Glutamatergic neuron (in vitro differentiated cells): ENCODE data around the gene UBXN11. TPM values are rescaled to one million over a fixed set of nuclear protein-coding genes. Genes with fewer than 3 reads are reported as not detected.

Experiments used
- DNase-seq: peaks from one replicate; pipeline ENCODE4 v3.0.0; 2022
- H3K27ac Mint-ChIP-seq: one replicate; pipeline ENCODE4 v1.8.0; 2020; ENCODE audit warnings: mild to moderate bottlenecking, mixed read lengths, inconsistent platforms; ENCODE audit not compliant: unreplicated experiment
- H3K27me3 Mint-ChIP-seq: one replicate; pipeline ENCODE4 v1.8.0; 2020; ENCODE audit warnings: mild to moderate bottlenecking, moderate library complexity, mixed read lengths, inconsistent platforms; ENCODE audit not compliant: unreplicated experiment
- H3K36me3 Mint-ChIP-seq: one replicate; pipeline ENCODE4 v1.8.0; 2020; ENCODE audit warnings: mild to moderate bottlenecking, mixed read lengths, inconsistent platforms; ENCODE audit not compliant: unreplicated experiment
- H3K4me1 Mint-ChIP-seq: one replicate; pipeline ENCODE4 v1.8.0; 2020; ENCODE audit warnings: mild to moderate bottlenecking, low read depth, mixed read lengths, inconsistent platforms; ENCODE audit not compliant: unreplicated experiment
- H3K4me3 Mint-ChIP-seq: one replicate; pipeline ENCODE4 v1.8.0; 2020; ENCODE audit warnings: mild to moderate bottlenecking, mixed read lengths, inconsistent platforms; ENCODE audit not compliant: unreplicated experiment
- H3K9me3 Mint-ChIP-seq: one replicate; pipeline ENCODE4 v1.8.0; 2020; ENCODE audit warnings: mild to moderate bottlenecking, moderate library complexity, mixed read lengths, inconsistent platforms; ENCODE audit not compliant: unreplicated experiment
- total RNA-seq: library from RNA; stranded (reverse); fragmentation: NEBNext Ultra II Directional; extraction: Animal tissue kit (Norgen Biotek cat#: 25700); gene quantifications from one replicate; pipeline ENCODE4 v1.2.1, GENCODE V29; 2021; ENCODE audit not compliant: unreplicated experiment
- TF ChIP-seq, protein P1 (sequence below): fragments of 200-600 bp; sonication (generic); IDR thresholded peaks from one replicate; pipeline ENCODE4 v1.5.0; 2021; ENCODE audit not compliant: partially characterized antibody, unreplicated experiment

Gene UBXN11
- total RNA-seq, 1 donor from 2014 or later: 11.4 TPM

DNA sequence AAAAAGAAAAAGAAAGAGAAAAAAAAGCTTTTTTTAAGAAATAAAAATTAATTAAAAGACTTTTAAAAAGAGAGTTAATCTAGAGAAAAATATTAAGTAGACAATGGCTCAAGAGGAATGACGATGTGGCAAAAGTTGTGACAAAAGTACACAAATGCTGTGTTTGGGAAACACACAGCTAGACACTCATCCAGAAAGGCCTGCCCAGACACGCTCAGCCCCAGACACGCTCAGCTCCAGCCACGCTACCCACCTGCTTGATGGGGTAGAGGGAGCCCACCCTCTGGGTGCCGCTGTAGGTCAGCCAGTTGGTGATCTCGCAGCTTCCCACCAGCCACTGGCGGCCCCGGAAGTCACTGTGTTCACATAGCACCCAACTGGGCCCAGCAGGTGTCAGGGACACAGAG, 21.5 kb upstream of the UBXN11 start:
- TF ChIP-seq, protein P1, sequence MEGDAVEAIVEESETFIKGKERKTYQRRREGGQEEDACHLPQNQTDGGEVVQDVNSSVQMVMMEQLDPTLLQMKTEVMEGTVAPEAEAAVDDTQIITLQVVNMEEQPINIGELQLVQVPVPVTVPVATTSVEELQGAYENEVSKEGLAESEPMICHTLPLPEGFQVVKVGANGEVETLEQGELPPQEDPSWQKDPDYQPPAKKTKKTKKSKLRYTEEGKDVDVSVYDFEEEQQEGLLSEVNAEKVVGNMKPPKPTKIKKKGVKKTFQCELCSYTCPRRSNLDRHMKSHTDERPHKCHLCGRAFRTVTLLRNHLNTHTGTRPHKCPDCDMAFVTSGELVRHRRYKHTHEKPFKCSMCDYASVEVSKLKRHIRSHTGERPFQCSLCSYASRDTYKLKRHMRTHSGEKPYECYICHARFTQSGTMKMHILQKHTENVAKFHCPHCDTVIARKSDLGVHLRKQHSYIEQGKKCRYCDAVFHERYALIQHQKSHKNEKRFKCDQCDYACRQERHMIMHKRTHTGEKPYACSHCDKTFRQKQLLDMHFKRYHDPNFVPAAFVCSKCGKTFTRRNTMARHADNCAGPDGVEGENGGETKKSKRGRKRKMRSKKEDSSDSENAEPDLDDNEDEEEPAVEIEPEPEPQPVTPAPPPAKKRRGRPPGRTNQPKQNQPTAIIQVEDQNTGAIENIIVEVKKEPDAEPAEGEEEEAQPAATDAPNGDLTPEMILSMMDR: no peak
- Mint-ChIP-seq H3K4me1 (no peaks in the 10 kb centered on the region), H3K27ac (no peak overlapping the region), H3K27me3 (peaks cover 5% of the 10 kb centered on the region), H3K36me3 (no peaks in the 10 kb centered on the region), H3K4me3 (no peak overlapping the region), H3K9me3 (no peaks in the 10 kb centered on the region)
- DNase-seq: no peak

DNA sequence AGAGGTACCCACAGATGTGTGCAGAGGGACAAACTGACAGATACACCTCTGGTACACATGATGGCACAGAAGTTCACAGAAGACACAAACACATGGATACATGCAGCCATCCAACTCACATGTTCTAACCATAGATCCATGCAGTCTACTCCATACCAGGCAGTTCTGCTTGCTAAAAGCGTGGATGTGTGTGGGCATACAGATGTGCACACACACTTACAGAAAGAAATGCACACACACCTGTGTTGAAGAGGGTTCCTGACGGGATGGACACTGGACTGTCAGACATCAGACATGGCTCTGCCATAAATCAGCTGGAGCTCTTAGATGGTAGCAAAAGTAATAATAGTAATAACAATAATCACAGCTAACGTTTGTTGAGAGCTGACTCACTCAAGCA, 18.1 kb upstream of the UBXN11 start:
- DNase-seq: no peak
- H3K36me3 Mint-ChIP-seq: no peaks in the 10 kb centered on the region
- TF ChIP-seq, protein P1: no peak
- H3K9me3 Mint-ChIP-seq: no peaks in the 10 kb centered on the region
- H3K4me3 Mint-ChIP-seq: no peak overlapping the region
- H3K4me1 Mint-ChIP-seq: peaks cover 7% of the 10 kb centered on the region
- peaks cover 7% of the 10 kb centered on the region for H3K27me3 Mint-ChIP-seq
- H3K27ac Mint-ChIP-seq: no peak overlapping the region

DNA sequence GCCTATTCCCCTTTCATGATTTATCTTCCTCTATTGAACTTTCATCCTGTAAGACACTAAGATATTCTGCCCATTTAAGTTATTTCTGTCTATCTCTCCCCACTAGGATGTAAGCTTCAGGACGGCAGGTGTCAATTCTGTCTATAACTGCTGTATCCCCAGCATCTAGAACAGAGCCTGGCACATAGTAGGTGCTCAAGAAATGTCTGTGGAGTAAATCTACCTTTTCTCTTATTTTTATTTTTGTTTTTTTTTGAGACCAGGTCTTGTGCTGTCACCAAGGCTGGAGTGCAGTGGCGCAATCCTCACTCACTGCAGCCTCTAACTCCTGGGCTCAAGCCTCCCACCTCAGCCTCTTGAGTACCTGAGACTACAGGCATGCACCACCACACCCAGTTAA, 16.9 kb upstream of the UBXN11 start:
- H3K27ac Mint-ChIP-seq: no peak overlapping the region
- no peak overlapping the region for H3K4me3 Mint-ChIP-seq
- no peaks in the 10 kb centered on the region for H3K36me3 Mint-ChIP-seq
- H3K4me1 Mint-ChIP-seq: peaks cover 7% of the 10 kb centered on the region
- no peak for DNase-seq
- H3K9me3 Mint-ChIP-seq: no peaks in the 10 kb centered on the region
- TF ChIP-seq, protein P1: no peak
- peaks cover 7% of the 10 kb centered on the region for H3K27me3 Mint-ChIP-seq

DNA sequence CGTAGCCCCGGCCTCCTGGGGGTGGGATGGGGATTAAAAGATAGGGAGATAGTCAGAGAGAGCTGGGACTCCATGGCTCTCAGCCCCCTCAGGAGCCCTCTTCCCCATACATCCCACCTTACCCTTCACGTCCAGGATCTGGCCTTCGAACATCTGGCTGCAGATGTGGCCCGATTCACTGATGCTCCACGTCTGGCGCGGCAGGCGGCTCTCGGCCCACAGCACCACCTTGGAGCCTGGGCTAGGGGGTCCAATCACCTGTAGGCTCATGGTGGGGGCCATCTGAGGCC, 15.6 kb upstream of the UBXN11 start:
- Mint-ChIP-seq H3K9me3 (no peaks in the 10 kb centered on the region), H3K4me1 (peaks cover 7% of the 10 kb centered on the region), H3K36me3 (no peaks in the 10 kb centered on the region), H3K4me3 (no peak overlapping the region), H3K27ac (no peak overlapping the region), H3K27me3 (peaks cover 7% of the 10 kb centered on the region)
- DNase-seq: no peak
- TF ChIP-seq, protein P1: no peak

DNA sequence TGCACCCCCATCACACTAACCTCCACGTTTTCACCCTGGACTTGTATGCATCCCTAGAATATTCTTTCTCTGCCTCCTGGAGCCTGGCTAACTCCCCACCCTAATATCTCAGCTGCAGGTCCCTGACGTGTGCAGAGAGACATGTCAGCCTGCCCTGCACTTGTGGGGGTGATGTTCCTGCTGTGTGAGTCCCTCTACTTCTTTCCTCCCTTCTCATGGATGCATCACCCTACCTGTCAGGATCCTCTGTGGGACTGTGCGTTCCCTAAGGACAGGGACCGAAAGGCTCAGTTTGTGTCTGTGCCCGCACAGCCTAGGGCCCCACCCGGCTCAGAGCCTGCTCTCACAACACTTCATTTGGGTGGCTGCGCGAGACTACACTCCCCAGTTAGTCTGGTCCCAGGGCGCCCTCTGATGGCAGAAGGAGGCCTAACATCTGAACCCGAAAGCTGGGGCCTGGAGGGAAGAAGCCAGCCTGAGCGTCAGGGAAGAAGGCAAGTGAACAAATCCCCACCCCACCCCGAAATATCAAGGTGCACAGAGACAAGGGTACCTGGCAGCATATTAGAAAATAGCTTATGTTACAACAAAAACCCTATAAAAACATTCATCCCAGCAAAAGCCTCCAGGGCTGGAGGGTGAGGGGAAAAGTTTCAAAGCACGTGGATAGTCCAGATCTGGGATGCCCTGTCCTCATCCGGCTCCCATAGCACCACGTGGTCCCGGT, 15.0 kb upstream of the UBXN11 start:
- peak overlapping the region; percentile 75 for H3K4me3 Mint-ChIP-seq
- DNase-seq: peak; percentile 97

More for the DNA sequence above, 15.0 kb upstream of the UBXN11 start:
- TF ChIP-seq, protein P1: peak; percentile 79
- no peaks in the 10 kb centered on the region for H3K9me3 Mint-ChIP-seq
- no peaks in the 10 kb centered on the region for H3K36me3 Mint-ChIP-seq
- peaks cover 7% of the 10 kb centered on the region for H3K27me3 Mint-ChIP-seq
- peak overlapping the region; percentile 49 for H3K27ac Mint-ChIP-seq
- H3K4me1 Mint-ChIP-seq: peaks cover 7% of the 10 kb centered on the region
